ENCODE measurements around the gene UMAD1.

The UMAD1 gene

DNA sequence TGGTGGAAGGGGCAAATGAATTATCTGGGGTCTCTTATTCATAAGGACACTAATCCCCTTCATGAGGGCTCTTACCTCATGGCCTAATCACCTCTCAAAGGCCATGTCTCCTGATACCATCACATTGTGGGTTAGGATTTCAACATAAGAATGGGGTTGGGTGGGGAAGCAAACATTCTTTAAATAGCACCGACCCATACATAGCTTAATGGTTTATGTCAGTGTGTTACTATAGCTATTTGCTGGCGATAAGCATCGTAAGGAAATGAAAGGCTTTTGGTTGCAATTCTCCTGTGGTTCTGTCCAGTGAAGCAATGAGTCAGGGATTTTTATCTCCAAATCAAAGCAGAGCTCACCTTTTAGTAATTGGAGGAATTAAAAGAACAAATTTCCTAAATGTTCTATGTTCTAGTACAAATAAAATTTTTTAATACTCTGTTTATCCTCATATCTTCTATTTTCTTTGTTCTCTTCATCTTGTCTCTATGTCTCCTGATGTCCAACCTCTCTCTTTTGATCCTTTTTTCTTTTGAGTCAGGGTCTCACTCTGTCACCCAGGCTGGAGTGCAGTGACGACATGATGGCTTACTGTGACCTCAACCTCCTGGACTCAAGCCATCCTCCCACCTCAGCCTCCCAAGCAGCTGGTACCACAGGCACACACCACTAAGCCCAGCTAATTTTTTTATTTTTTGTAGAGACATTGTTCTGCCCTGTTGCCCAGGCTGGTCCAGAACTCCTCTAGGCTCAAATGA is 271.0 kb downstream of the UMAD1 start:
- Histone ChIP-seq H3K4me2 (ENCODE audit: low read length) (no peak overlapping the region), H3K4me1 (ENCODE audit: control insufficient read depth, low read depth, low read length) (no peaks in the 10 kb centered on the region), H3K79me2 (ENCODE audit: control insufficient read depth, insufficient read depth, low read length) (no peaks in the 10 kb centered on the region), H4K5ac (ENCODE audit: low read length) (no peak overlapping the region), H3K4me3 (ENCODE audit: low read length) (no peak overlapping the region), H3K18ac (ENCODE audit: low read length) (peak overlapping the region; percentile 25), H3K36me3 (ENCODE audit: control insufficient read depth, insufficient read depth, low read length) (no peaks in the 10 kb centered on the region), H2BK5ac (ENCODE audit: low read length) (no peak overlapping the region), H3K27me3 (ENCODE audit: insufficient read depth, low read length, poor library complexity) (no peaks in the 10 kb centered on the region), H2BK15ac (replicated peaks; ENCODE audit: low read depth) (no peak overlapping the region), H3K79me1 (ENCODE audit: low read length) (no peaks in the 10 kb centered on the region), H3K56ac (ENCODE audit: low read length) (no peak overlapping the region), H3K23ac (ENCODE audit: low read length) (no peak overlapping the region), H4K8ac (ENCODE audit: low read depth, low read length) (no peak overlapping the region), H3K9ac (ENCODE audit: low read length) (no peak overlapping the region), H3K4ac (ENCODE audit: low read depth, low read length) (no peak overlapping the region), H2BK120ac (ENCODE audit: low read depth, low read length) (peak overlapping the region; percentile 61), H2AK5ac (ENCODE audit: low read length) (no peak overlapping the region), H3K27ac (ENCODE audit: low read depth, low read length) (no peak overlapping the region)
- DNase-seq = peak; percentile 98
- no CpG with 5 or more reads among the region's 4 CpGs for WGBS (ENCODE audit: extremely low coverage, insufficient coverage, low lambda C conversion rate)

DNA sequence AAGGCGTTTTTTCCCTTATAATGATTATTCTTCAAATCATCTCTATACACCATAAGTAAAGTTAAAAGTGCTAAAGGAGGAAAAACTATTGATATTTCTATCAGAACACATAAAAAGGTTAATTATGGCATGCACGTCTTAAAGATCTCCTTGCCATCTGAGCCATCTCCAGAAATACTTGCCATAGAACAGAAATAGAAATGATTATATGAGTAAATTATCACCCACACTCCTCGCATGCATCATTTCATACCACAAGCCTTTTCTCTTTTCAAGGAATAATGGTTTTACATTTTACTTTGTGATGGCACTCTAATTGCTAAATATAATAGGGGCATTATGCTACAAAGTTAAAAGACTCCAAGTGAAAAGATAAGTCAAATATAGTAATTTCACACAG is 272.4 kb downstream of the UMAD1 start:
- no peak overlapping the region for H2BK15ac ChIP-seq (replicated peaks; ENCODE audit: low read depth)
- DNase-seq = no peak
- no peak overlapping the region for H3K4me2 ChIP-seq (ENCODE audit: low read length)
- no peak overlapping the region for H3K18ac ChIP-seq (ENCODE audit: low read length)
- no CpG with 5 or more reads among the region's 3 CpGs for WGBS (ENCODE audit: extremely low coverage, insufficient coverage, low lambda C conversion rate)
- no peak overlapping the region for H3K4ac ChIP-seq (ENCODE audit: low read depth, low read length)
- no peak overlapping the region for H4K8ac ChIP-seq (ENCODE audit: low read depth, low read length)
- no peak overlapping the region for H3K56ac ChIP-seq (ENCODE audit: low read length)
- no peak overlapping the region for H2BK5ac ChIP-seq (ENCODE audit: low read length)
- H3K4me3 ChIP-seq (ENCODE audit: low read length) = no peak overlapping the region
- H3K9ac ChIP-seq (ENCODE audit: low read length) = no peak overlapping the region
- no peak overlapping the region for H4K5ac ChIP-seq (ENCODE audit: low read length)
- no peaks in the 10 kb centered on the region for H3K4me1 ChIP-seq (ENCODE audit: control insufficient read depth, low read depth, low read length)
- H3K79me1 ChIP-seq (ENCODE audit: low read length) = no peaks in the 10 kb centered on the region
- H3K23ac ChIP-seq (ENCODE audit: low read length) = no peak overlapping the region
- H3K27me3 ChIP-seq (ENCODE audit: insufficient read depth, low read length, poor library complexity) = no peaks in the 10 kb centered on the region
- H3K27ac ChIP-seq (ENCODE audit: low read depth, low read length) = no peak overlapping the region
- no peak overlapping the region for H2AK5ac ChIP-seq (ENCODE audit: low read length)
- H3K36me3 ChIP-seq (ENCODE audit: control insufficient read depth, insufficient read depth, low read length) = no peaks in the 10 kb centered on the region
- H2BK120ac ChIP-seq (ENCODE audit: low read depth, low read length) = no peak overlapping the region
- no peaks in the 10 kb centered on the region for H3K79me2 ChIP-seq (ENCODE audit: control insufficient read depth, insufficient read depth, low read length)

DNA sequence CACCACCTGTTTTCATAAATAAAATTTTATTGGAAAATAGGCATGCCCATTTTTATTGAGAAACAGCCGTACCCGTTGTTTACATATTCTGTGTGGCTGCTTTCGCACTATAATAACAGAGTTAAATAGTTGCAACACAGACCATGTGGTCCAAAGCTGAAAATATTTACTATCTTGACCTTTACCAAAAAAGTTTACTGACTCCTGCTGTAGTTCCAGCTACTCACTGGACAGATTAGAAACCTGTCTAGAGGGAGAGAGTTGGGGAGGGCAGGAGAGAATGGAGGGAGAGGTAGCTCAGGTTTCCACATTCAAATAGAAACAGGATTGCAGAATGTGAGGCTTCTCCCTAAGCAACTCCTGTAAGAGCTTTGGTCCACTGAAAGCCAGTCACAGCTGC is 273.0 kb downstream of the UMAD1 start:
- no peak for DNase-seq

DNA sequence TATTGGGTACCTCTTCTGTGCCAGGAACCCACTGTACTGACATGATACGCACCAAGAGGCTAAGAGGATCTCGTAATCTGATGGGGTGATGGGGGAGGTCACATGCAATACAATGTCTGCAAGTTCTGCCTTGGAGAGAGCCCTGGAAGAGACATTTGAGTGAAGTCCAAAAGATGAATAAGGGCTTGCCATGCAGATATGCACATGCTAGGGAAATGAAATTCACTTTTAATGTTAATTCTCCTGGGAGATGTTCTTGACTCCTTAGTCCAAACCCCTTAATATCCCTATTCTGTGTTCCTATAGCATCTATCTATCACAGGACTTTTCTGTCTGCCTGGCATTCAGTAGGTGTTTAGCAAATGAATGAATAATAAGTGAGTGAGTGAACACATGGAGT is 274.0 kb downstream of the UMAD1 start:
- no peak overlapping the region for H2BK120ac ChIP-seq (ENCODE audit: low read depth, low read length)
- no peak overlapping the region for H3K9ac ChIP-seq (ENCODE audit: low read length)
- no peak overlapping the region for H3K56ac ChIP-seq (ENCODE audit: low read length)
- WGBS (ENCODE audit: extremely low coverage, insufficient coverage, low lambda C conversion rate) = no CpG with 5 or more reads among the region's 2 CpGs
- no peak overlapping the region for H3K27ac ChIP-seq (ENCODE audit: low read depth, low read length)
- no peak overlapping the region for H2BK5ac ChIP-seq (ENCODE audit: low read length)
- no peak overlapping the region for H3K18ac ChIP-seq (ENCODE audit: low read length)
- no peak overlapping the region for H2AK5ac ChIP-seq (ENCODE audit: low read length)
- no peak overlapping the region for H3K4ac ChIP-seq (ENCODE audit: low read depth, low read length)
- no peaks in the 10 kb centered on the region for H3K36me3 ChIP-seq (ENCODE audit: control insufficient read depth, insufficient read depth, low read length)
- no peak for DNase-seq
- no peak overlapping the region for H2BK15ac ChIP-seq (replicated peaks; ENCODE audit: low read depth)
- H3K23ac ChIP-seq (ENCODE audit: low read length) = no peak overlapping the region
- no peaks in the 10 kb centered on the region for H3K27me3 ChIP-seq (ENCODE audit: insufficient read depth, low read length, poor library complexity)
- H3K4me2 ChIP-seq (ENCODE audit: low read length) = no peak overlapping the region
- H4K8ac ChIP-seq (ENCODE audit: low read depth, low read length) = no peak overlapping the region
- no peaks in the 10 kb centered on the region for H3K79me2 ChIP-seq (ENCODE audit: control insufficient read depth, insufficient read depth, low read length)
- H4K5ac ChIP-seq (ENCODE audit: low read length) = no peak overlapping the region
- no peaks in the 10 kb centered on the region for H3K4me1 ChIP-seq (ENCODE audit: control insufficient read depth, low read depth, low read length)
- no peaks in the 10 kb centered on the region for H3K79me1 ChIP-seq (ENCODE audit: low read length)
- H3K4me3 ChIP-seq (ENCODE audit: low read length) = no peak overlapping the region

More for the DNA sequence above, 273.0 kb downstream of the UMAD1 start:
- WGBS (ENCODE audit: extremely low coverage, insufficient coverage, low lambda C conversion rate) = no CpG with 5 or more reads among the region's 3 CpGs
- no peak overlapping the region for H3K4me2 ChIP-seq (ENCODE audit: low read length)
- no peak overlapping the region for H3K56ac ChIP-seq (ENCODE audit: low read length)
- no peak overlapping the region for H2BK5ac ChIP-seq (ENCODE audit: low read length)
- peak overlapping the region; percentile 39 for H3K18ac ChIP-seq (ENCODE audit: low read length)
- H3K4me1 ChIP-seq (ENCODE audit: control insufficient read depth, low read depth, low read length) = no peaks in the 10 kb centered on the region
- H3K79me1 ChIP-seq (ENCODE audit: low read length) = no peaks in the 10 kb centered on the region
- H3K36me3 ChIP-seq (ENCODE audit: control insufficient read depth, insufficient read depth, low read length) = no peaks in the 10 kb centered on the region
- H4K8ac ChIP-seq (ENCODE audit: low read depth, low read length) = no peak overlapping the region
- H3K4ac ChIP-seq (ENCODE audit: low read depth, low read length) = no peak overlapping the region
- H4K5ac ChIP-seq (ENCODE audit: low read length) = no peak overlapping the region
- no peaks in the 10 kb centered on the region for H3K79me2 ChIP-seq (ENCODE audit: control insufficient read depth, insufficient read depth, low read length)
- H2AK5ac ChIP-seq (ENCODE audit: low read length) = no peak overlapping the region
- H3K27me3 ChIP-seq (ENCODE audit: insufficient read depth, low read length, poor library complexity) = no peaks in the 10 kb centered on the region
- H3K4me3 ChIP-seq (ENCODE audit: low read length) = no peak overlapping the region
- H3K9ac ChIP-seq (ENCODE audit: low read length) = no peak overlapping the region
- no peak overlapping the region for H3K27ac ChIP-seq (ENCODE audit: low read depth, low read length)
- peak overlapping the region; percentile 73 for H2BK120ac ChIP-seq (ENCODE audit: low read depth, low read length)
- no peak overlapping the region for H3K23ac ChIP-seq (ENCODE audit: low read length)
- H2BK15ac ChIP-seq (replicated peaks; ENCODE audit: low read depth) = no peak overlapping the region

DNA sequence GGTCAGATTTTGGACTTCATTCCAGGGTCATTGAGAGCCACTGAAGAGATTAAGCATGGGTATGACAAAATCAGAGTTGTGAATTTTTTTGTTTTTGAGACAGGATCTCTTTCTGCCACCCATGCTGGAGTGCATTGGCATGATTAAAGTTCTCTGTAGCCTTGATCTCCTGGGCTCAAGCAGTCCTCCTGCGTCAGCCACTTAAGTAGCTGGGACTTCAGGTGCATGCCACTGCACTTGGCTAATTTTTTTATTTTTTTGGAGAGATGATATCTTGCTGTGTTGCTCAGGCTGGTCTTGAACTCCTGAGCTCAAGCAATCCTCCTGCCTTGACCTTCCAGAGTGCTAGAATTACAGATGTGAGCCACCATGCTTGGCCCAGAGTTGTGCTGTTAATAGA is 275.5 kb downstream of the UMAD1 start:
- WGBS (ENCODE audit: extremely low coverage, insufficient coverage, low lambda C conversion rate) = no CpG with 5 or more reads among the region's 1 CpG
- Histone ChIP-seq H3K4me2 (ENCODE audit: low read length) (no peak overlapping the region), H3K56ac (ENCODE audit: low read length) (no peak overlapping the region), H3K79me1 (ENCODE audit: low read length) (no peaks in the 10 kb centered on the region), H3K23ac (ENCODE audit: low read length) (no peak overlapping the region), H3K27ac (ENCODE audit: low read depth, low read length) (no peak overlapping the region), H3K4me3 (ENCODE audit: low read length) (no peak overlapping the region), H3K9ac (ENCODE audit: low read length) (no peak overlapping the region), H4K5ac (ENCODE audit: low read length) (no peak overlapping the region), H3K4ac (ENCODE audit: low read depth, low read length) (no peak overlapping the region), H3K27me3 (ENCODE audit: insufficient read depth, low read length, poor library complexity) (no peaks in the 10 kb centered on the region), H2AK5ac (ENCODE audit: low read length) (no peak overlapping the region), H3K79me2 (ENCODE audit: control insufficient read depth, insufficient read depth, low read length) (no peaks in the 10 kb centered on the region), H2BK15ac (replicated peaks; ENCODE audit: low read depth) (no peak overlapping the region), H2BK120ac (ENCODE audit: low read depth, low read length) (no peak overlapping the region), H4K8ac (ENCODE audit: low read depth, low read length) (no peak overlapping the region), H3K18ac (ENCODE audit: low read length) (no peak overlapping the region), H3K4me1 (ENCODE audit: control insufficient read depth, low read depth, low read length) (no peaks in the 10 kb centered on the region), H2BK5ac (ENCODE audit: low read length) (no peak overlapping the region), H3K36me3 (ENCODE audit: control insufficient read depth, insufficient read depth, low read length) (no peaks in the 10 kb centered on the region)
- DNase-seq = no peak

DNA sequence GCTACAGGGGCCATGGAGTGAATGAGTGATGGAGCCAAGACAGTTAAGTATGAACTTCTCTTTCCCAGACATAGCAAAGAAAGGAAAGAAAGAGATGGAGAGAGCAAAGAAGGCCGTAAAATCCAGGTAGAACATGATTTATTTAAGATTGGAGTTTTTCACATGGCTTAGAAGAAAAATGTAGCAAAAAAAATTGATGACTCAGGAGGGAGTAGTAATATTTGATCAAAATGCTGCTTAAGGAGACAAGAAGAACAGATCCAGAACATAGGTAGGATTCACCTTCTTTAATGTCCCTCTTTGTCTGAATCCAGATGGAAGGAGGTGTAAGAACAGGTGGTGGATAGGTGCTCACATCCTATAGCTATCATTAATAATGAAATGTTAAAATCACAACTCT is 277.0 kb downstream of the UMAD1 start:
- no peak overlapping the region for H4K8ac ChIP-seq (ENCODE audit: low read depth, low read length)

More for the DNA sequence above, 277.0 kb downstream of the UMAD1 start:
- H3K4me1 ChIP-seq (ENCODE audit: control insufficient read depth, low read depth, low read length) = peaks cover 3% of the 10 kb centered on the region
- no peak overlapping the region for H3K18ac ChIP-seq (ENCODE audit: low read length)
- no peaks in the 10 kb centered on the region for H3K27me3 ChIP-seq (ENCODE audit: insufficient read depth, low read length, poor library complexity)
- no peak overlapping the region for H2BK5ac ChIP-seq (ENCODE audit: low read length)
- H3K4ac ChIP-seq (ENCODE audit: low read depth, low read length) = no peak overlapping the region
- no peak overlapping the region for H3K56ac ChIP-seq (ENCODE audit: low read length)
- H3K23ac ChIP-seq (ENCODE audit: low read length) = no peak overlapping the region
- H3K79me1 ChIP-seq (ENCODE audit: low read length) = no peaks in the 10 kb centered on the region
- H3K4me3 ChIP-seq (ENCODE audit: low read length) = no peak overlapping the region
- H3K79me2 ChIP-seq (ENCODE audit: control insufficient read depth, insufficient read depth, low read length) = no peaks in the 10 kb centered on the region
- no peak overlapping the region for H2BK120ac ChIP-seq (ENCODE audit: low read depth, low read length)
- no peak overlapping the region for H2BK15ac ChIP-seq (replicated peaks; ENCODE audit: low read depth)
- WGBS (ENCODE audit: extremely low coverage, insufficient coverage, low lambda C conversion rate) = no CpG with 5 or more reads among the region's 1 CpG
- H3K4me2 ChIP-seq (ENCODE audit: low read length) = no peak overlapping the region
- no peak for DNase-seq
- H3K27ac ChIP-seq (ENCODE audit: low read depth, low read length) = no peak overlapping the region
- H3K9ac ChIP-seq (ENCODE audit: low read length) = no peak overlapping the region
- H4K5ac ChIP-seq (ENCODE audit: low read length) = no peak overlapping the region
- no peak overlapping the region for H2AK5ac ChIP-seq (ENCODE audit: low read length)
- no peaks in the 10 kb centered on the region for H3K36me3 ChIP-seq (ENCODE audit: control insufficient read depth, insufficient read depth, low read length)
